Activated CD4-positive, alpha-beta T cell treated with anti-CD3 and anti-CD28 coated beads for 36 hours (primary cell): ENCODE measurements around the gene PUDP. TPM values are rescaled to one million over a fixed set of nuclear protein-coding genes. Genes with fewer than 3 reads are reported as not detected.

ENCODE experiments used
- ATAC-seq: fragments of 200-7000 bp; cut with Tn5 transposase; one replicate; pipeline ENCODE4 v1.10.0; 2021; ENCODE audit warnings: mild to moderate bottlenecking, moderate library complexity
- CTCF ChIA-PET: fragments of 350-600 bp; sonication (Branson Sonifier 250); formaldehyde crosslinking; loops from one replicate; lab custom pipeline; 2021; ENCODE audit warnings: antibody characterized with exemption; lab: Charles Lee
- POLR2A ChIA-PET: fragments of 350-600 bp; sonication (Branson Sonifier 250); formaldehyde crosslinking; loops from one replicate; lab custom pipeline; 2021; ENCODE audit warnings: antibody characterized with exemption, inconsistent platforms; lab: Charles Lee
- DNase-seq: peaks from one replicate; pipeline ENCODE4 v3.0.0-alpha.2; 2020
- H3K27ac Mint-ChIP-seq: one replicate; pipeline ENCODE4 v1.8.0; 2021; ENCODE audit warnings: mixed read lengths
- H3K27me3 Mint-ChIP-seq: one replicate; pipeline ENCODE4 v1.8.0; 2021; ENCODE audit warnings: mixed read lengths
- H3K36me3 Mint-ChIP-seq: one replicate; pipeline ENCODE4 v1.8.0; 2021; ENCODE audit warnings: low read depth, mixed read lengths
- H3K4me1 Mint-ChIP-seq: one replicate; pipeline ENCODE4 v1.8.0; 2021; ENCODE audit warnings: mixed read lengths
- H3K4me3 Mint-ChIP-seq: one replicate; pipeline ENCODE4 v1.8.0; 2021; ENCODE audit warnings: mild to moderate bottlenecking, moderate library complexity, mixed read lengths
- H3K9me3 Mint-ChIP-seq: one replicate; pipeline ENCODE4 v1.8.0; 2021; ENCODE audit warnings: low read depth, mixed read lengths
- intact Hi-C, 2 experiments: fragments of 100-400 bp; cut with DNase I in 1 of 2; cut with micrococcal nuclease in 1 of 2; formaldehyde crosslinking; loops; one replicate each; pipeline versions ENCODE4 v1.14.2 to v1.15.1; 2022 to 2024; cut with DNase I, micrococcal nuclease
- total RNA-seq, 2 experiments: library from RNA; stranded (reverse); gene quantifications; one replicate each; pipeline ENCODE4 v1.2.3, GENCODE V29; 2021

Gene PUDP
- total RNA-seq, 2 experiments from 2014 or later: 15.3 to 18.1 TPM

DNA sequence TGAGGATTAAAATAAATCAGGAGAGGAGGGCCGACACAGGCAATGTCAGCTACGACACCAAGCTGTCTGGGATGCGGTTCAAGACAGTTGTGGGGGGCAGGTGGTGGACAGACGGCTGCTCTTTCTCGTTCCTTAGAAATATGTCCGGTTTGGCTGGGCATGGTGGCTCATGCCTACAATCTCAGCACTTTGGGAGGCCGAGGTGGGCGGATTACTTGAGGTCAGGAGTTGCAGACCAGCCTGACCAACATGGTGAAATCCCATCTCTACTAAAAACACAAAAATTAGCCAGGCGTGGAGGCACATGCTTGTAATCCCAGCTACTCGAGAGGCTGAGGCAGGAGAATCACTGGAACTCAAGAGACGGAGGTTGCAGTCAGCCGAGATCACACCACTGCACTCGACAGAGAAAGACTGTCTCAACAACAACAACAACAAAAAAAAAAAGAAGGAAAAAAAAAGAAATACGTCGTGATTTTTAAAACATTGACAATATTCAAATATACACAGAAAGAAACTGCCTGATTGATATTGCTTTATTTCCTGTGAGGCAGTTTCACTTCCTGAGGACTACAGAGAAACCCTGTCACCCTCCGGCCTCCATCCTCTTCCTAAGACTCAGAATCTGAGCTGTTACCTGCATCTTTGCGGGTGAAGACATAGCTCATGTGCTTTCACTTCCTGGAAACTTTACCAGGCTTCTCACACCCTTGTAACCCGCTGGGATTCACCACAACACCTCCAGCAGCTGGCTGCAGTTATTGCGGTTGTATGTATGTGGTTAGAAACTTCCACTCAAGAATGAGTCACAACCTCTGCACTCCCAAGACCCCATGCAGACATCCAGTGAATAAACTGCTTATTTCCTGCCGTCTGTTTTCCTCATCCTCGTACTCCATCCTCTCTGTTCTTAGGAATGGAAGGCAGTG, 64.2 kb downstream of the PUDP start:
- H3K4me1 Mint-ChIP-seq: peaks cover 44% of the 10 kb centered on the region
- peaks cover 9% of the 10 kb centered on the region for H3K36me3 Mint-ChIP-seq
- peak; percentile 94 for ATAC-seq
- peak; percentile 74 for DNase-seq
- H3K9me3 Mint-ChIP-seq: no peaks in the 10 kb centered on the region
- CTCF ChIA-PET: interaction anchor here (0.6 to 1.0 kb wide), 3 partner anchors 24 to 1997 kb away, joined by 3 read pairs; no protein-coding TSS in a partner anchor
- peak overlapping the region; percentile 60 for H3K27ac Mint-ChIP-seq
- peaks cover 6% of the 10 kb centered on the region for H3K27me3 Mint-ChIP-seq
- POLR2A ChIA-PET: interaction anchor here (0.7 kb wide), 2 partner anchors 20 to 24 kb away, joined by 6 to 11 read pairs; no protein-coding TSS in a partner anchor
- H3K4me3 Mint-ChIP-seq: no peak overlapping the region
- intact Hi-C loops: loop anchor here (1.0 to 10.0 kb wide), 3 partner anchors 24 to 841 kb away; partner anchors contain the start of genes PNPLA4 (in 1 of the 2) and PUDP (in 1 of the 2)

GRCh38 chrX:7083021-7083420, 64.9 kb downstream of the PUDP start:
- no peak overlapping the region for H3K4me3 Mint-ChIP-seq
- ATAC-seq: no peak
- no peak for DNase-seq
- ChIA-PET POLR2A (no interaction called here), CTCF (no interaction called here)
- peaks cover 38% of the 10 kb centered on the region for H3K4me1 Mint-ChIP-seq
- H3K36me3 Mint-ChIP-seq: peaks cover 9% of the 10 kb centered on the region
- H3K9me3 Mint-ChIP-seq: no peaks in the 10 kb centered on the region
- H3K27me3 Mint-ChIP-seq: peaks cover 6% of the 10 kb centered on the region
- intact Hi-C loops: loop anchor here in 1 of 2 experiments (10.0 kb wide), 1 partner anchor 842 kb away; the partner anchor contains the start of gene PNPLA4
- H3K27ac Mint-ChIP-seq: peak overlapping the region; percentile 60

DNA sequence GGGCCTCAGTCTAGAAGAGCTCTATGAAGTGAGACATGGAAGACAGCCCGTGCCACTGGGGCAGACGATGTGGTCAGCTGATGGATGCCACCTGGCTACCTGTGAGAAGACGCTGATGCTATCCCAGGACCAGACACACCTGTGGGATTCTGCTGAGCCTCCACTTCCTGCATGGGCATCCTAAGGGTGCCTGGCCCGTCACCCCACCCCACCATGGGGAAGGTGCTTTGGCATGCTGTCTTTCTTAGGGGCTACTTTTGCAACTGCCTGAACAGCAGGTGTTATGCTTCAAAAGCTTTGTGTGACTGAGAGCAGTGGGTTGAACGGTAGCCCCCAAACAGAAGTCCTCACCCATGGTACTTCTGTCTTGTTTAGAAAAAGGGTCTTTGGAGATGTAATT, 65.4 kb downstream of the PUDP start:
- POLR2A ChIA-PET: no interaction called here
- H3K9me3 Mint-ChIP-seq: no peaks in the 10 kb centered on the region
- intact Hi-C loops: loop anchor here in 1 of 2 experiments (10.0 kb wide), 1 partner anchor 842 kb away; the partner anchor contains the start of gene PNPLA4
- H3K27me3 Mint-ChIP-seq: peaks cover 6% of the 10 kb centered on the region
- no peak for DNase-seq
- CTCF ChIA-PET: no interaction called here
- peaks cover 40% of the 10 kb centered on the region for H3K4me1 Mint-ChIP-seq
- ATAC-seq: no peak
- no peak overlapping the region for H3K27ac Mint-ChIP-seq
- peaks cover 9% of the 10 kb centered on the region for H3K36me3 Mint-ChIP-seq
- H3K4me3 Mint-ChIP-seq: no peak overlapping the region

GRCh38 chrX:7077241-7078230, 70.4 kb downstream of the PUDP start:
- ATAC-seq: no peak
- ChIA-PET CTCF (no interaction called here), POLR2A (no interaction called here)
- H3K27me3 Mint-ChIP-seq: no peaks in the 10 kb centered on the region
- H3K9me3 Mint-ChIP-seq: no peaks in the 10 kb centered on the region
- peaks cover 6% of the 10 kb centered on the region for H3K36me3 Mint-ChIP-seq
- intact Hi-C loops: no loop called here
- no peak overlapping the region for H3K4me3 Mint-ChIP-seq
- peaks cover 18% of the 10 kb centered on the region for H3K4me1 Mint-ChIP-seq
- DNase-seq: no peak
- no peak overlapping the region for H3K27ac Mint-ChIP-seq

DNA sequence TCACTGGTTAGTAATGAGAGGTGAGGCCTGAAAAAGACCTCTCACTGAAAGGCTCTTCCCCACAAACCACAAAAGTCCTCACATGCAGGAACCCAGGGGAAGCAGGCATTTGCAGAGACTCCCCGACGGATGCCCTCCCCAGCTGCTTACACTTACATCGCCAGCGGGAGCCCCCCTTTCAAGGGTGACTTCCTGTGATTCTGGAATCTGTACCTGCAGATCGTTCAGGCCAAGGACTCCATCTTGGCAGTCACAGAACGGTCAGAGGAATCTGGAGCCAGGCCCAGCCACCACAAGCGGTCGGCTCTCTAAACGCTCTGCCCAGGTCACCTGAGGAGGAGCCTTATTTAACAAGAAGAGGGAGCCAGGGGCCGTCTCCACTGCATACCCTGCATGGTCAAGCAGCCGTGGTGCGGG, 71.7 kb downstream of the PUDP start:
- ChIA-PET POLR2A (no interaction called here), CTCF (no interaction called here)
- no peak for ATAC-seq
- intact Hi-C loops: no loop called here
- Mint-ChIP-seq H3K9me3 (no peaks in the 10 kb centered on the region), H3K36me3 (peaks cover 7% of the 10 kb centered on the region), H3K4me1 (peaks cover 16% of the 10 kb centered on the region), H3K27ac (no peak overlapping the region), H3K27me3 (no peaks in the 10 kb centered on the region), H3K4me3 (no peak overlapping the region)
- DNase-seq: no peak

DNA sequence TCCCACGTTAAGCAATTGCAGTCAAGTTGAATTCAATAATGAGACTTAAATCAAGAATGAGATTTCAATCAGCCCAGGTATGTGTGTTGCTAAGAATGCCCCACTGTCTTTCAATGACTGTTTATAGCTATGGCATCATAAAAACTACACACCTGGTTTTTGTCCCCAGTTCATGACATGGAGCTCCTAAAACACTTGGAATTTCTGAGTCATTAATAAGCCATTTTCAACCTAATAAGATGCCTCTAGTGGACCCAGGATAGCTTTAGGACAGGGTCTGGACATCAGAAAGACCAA, 73.1 kb downstream of the PUDP start:
- intact Hi-C loops: no loop called here

GRCh38 chrX:7074148-7074907, 73.6 kb downstream of the PUDP start:
- intact Hi-C loops: no loop called here
- Mint-ChIP-seq H3K9me3 (no peaks in the 10 kb centered on the region), H3K4me3 (no peak overlapping the region), H3K27me3 (no peaks in the 10 kb centered on the region), H3K36me3 (peaks cover 8% of the 10 kb centered on the region), H3K4me1 (peaks cover 25% of the 10 kb centered on the region), H3K27ac (no peak overlapping the region)
- ATAC-seq: no peak
- no peak for DNase-seq
- ChIA-PET POLR2A (no interaction called here), CTCF (interaction anchor here (1.0 kb wide), 1 partner anchor 72 kb away, joined by 3 read pairs; no protein-coding TSS in a partner anchor)

More for the DNA sequence above, 73.1 kb downstream of the PUDP start:
- H3K27ac Mint-ChIP-seq: no peak overlapping the region
- CTCF ChIA-PET: no interaction called here
- peaks cover 19% of the 10 kb centered on the region for H3K4me1 Mint-ChIP-seq
- peaks cover 8% of the 10 kb centered on the region for H3K36me3 Mint-ChIP-seq
- POLR2A ChIA-PET: no interaction called here
- H3K4me3 Mint-ChIP-seq: no peak overlapping the region
- H3K9me3 Mint-ChIP-seq: no peaks in the 10 kb centered on the region
- H3K27me3 Mint-ChIP-seq: no peaks in the 10 kb centered on the region
- ATAC-seq (no peak), DNase-seq (no peak)

GRCh38 chrX:7073336-7073735, 74.6 kb downstream of the PUDP start:
- H3K4me3 Mint-ChIP-seq: no peak overlapping the region
- ATAC-seq: no peak
- no peaks in the 10 kb centered on the region for H3K9me3 Mint-ChIP-seq
- no peak overlapping the region for H3K27ac Mint-ChIP-seq
- H3K36me3 Mint-ChIP-seq: peaks cover 10% of the 10 kb centered on the region
- DNase-seq: no peak
- CTCF ChIA-PET: no interaction called here
- POLR2A ChIA-PET: no interaction called here
- intact Hi-C loops: no loop called here
- no peaks in the 10 kb centered on the region for H3K27me3 Mint-ChIP-seq
- peaks cover 35% of the 10 kb centered on the region for H3K4me1 Mint-ChIP-seq

DNA sequence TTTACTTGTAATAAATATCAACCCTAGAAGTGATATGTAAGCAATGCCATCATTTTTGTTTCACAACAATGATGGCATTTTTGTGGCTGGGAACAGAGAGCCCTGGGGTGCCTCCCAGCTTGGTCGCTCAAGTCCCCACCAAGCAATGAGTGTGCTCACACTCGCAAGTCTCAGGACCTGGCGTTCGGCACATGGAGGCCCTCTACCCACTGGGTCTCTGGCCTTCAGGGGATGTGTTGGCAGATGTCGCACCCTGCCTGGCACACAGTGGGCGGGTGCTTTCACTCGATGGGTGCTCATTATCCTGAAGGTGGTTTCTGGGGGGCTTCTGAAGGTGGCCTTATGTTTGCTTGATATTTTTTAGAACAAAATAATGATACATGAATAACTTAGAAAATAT, 75.1 kb downstream of the PUDP start:
- Mint-ChIP-seq H3K27me3 (no peaks in the 10 kb centered on the region), H3K27ac (no peak overlapping the region), H3K36me3 (peaks cover 12% of the 10 kb centered on the region), H3K9me3 (no peaks in the 10 kb centered on the region), H3K4me3 (no peak overlapping the region), H3K4me1 (peaks cover 36% of the 10 kb centered on the region)
- ATAC-seq: no peak
- no peak for DNase-seq
- intact Hi-C loops: no loop called here
- CTCF ChIA-PET: no interaction called here
- POLR2A ChIA-PET: no interaction called here

GRCh38 chrX:7071390-7071789, 76.6 kb downstream of the PUDP start:
- intact Hi-C loops: no loop called here
- Mint-ChIP-seq H3K9me3 (no peaks in the 10 kb centered on the region), H3K36me3 (peaks cover 15% of the 10 kb centered on the region), H3K4me3 (no peak overlapping the region), H3K27ac (no peak overlapping the region), H3K4me1 (peaks cover 30% of the 10 kb centered on the region), H3K27me3 (no peaks in the 10 kb centered on the region)
- no peak for ATAC-seq
- ChIA-PET POLR2A (no interaction called here), CTCF (no interaction called here)
- no peak for DNase-seq

DNA sequence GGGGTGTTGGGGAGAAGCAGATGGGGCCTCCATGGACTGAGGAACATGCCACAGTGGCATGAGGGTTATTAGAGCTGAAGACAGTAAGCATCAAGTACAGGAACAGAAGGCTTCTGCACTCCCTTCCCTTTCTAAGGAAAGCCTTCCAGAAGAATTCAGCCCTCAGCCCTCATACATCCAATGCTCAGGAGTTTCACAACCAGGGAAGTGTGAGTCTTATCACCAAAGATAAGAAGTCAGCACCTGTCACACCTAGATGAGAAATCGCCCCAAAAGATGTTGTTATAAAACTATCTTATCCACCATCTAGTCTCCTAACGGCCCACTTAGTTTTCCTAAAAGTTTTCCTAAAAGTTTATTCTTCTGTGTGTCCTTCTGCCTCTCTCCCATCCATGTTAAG, 78.4 kb downstream of the PUDP start:
- DNase-seq: no peak
- Mint-ChIP-seq H3K4me1 (peaks cover 30% of the 10 kb centered on the region), H3K9me3 (no peaks in the 10 kb centered on the region), H3K27ac (no peak overlapping the region), H3K36me3 (peaks cover 11% of the 10 kb centered on the region), H3K27me3 (no peaks in the 10 kb centered on the region), H3K4me3 (no peak overlapping the region)
- ATAC-seq: no peak
- CTCF ChIA-PET: interaction anchor here (0.5 kb wide), 1 partner anchor 1203 kb away, joined by 4 read pairs; no protein-coding TSS in a partner anchor
- POLR2A ChIA-PET: no interaction called here
- intact Hi-C loops: no loop called here
